OCI-LY3 (cell line): ENCODE measurements around the gene SBK3.

Experiments used
- CTCF ChIP-seq: fragments of 200-600, 300-600 bp; sonication (generic); IDR thresholded peaks from 2 replicates; pipeline ENCODE4 v1.5.1; 2014; ENCODE audit warnings: antibody characterized with exemption, low read length, low read depth
- EZH2phosphoT487 ChIP-seq: fragments of 200-600 bp; shearing (Covaris generic); IDR thresholded peaks from 2 replicates; pipeline ENCODE4 v1.6.1; 2018; ENCODE audit warnings: antibody characterized with exemption, mixed run types, low read depth

DNA sequence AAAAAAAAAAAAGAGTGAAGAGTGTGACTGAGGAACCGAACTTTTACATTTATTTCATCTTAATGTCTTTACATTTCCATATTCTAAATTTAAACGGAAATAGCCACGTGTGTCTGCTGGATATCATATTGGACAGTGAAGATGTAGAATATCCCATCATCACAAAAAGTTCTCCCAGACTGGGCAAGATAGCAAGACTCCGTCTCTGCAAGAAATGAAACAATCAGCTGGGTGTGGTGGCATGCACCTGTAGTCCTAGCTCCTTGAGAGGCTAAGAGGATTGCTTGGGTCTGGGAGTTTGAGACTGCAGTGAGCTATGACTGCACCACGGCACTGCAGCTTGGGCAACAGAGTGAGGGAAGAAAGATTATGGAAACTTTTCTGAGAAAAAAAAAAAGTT, 31.4 kb upstream of the SBK3 start:
- no peak for TF ChIP-seq CTCF
- TF ChIP-seq EZH2phosphoT487 = no peak
